Fibroblast of skin of left biceps (primary cell): ENCODE data around the gene APOC3.

ENCODE experiments used
- DNase-seq, 2 experiments: peaks; one replicate each; pipeline ENCODE4 v3.0.0-alpha.2; 2013; ENCODE audit warnings: low read depth in 2 of 2

The APOC3 gene

DNA sequence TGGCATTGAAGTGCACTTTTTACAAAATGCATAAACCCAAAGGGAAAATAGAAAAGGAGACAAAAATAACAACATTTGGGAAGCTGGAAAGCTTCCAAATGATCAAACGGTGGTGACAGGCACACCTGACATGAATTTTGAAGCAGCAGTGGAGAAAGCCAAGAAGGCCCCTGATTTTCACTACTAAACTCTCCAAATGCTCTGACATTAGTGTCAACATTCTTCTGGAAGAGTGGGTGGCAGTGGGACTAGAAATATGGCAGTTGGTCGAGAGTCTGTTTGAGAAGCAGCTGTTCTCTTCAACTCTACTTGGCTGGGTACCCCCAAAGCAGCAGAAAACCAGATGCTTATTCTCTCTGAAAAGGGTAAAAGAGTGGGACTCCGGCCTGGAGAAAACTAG lies 25.7 kb upstream of the APOC3 start:
- no peak for DNase-seq

DNA sequence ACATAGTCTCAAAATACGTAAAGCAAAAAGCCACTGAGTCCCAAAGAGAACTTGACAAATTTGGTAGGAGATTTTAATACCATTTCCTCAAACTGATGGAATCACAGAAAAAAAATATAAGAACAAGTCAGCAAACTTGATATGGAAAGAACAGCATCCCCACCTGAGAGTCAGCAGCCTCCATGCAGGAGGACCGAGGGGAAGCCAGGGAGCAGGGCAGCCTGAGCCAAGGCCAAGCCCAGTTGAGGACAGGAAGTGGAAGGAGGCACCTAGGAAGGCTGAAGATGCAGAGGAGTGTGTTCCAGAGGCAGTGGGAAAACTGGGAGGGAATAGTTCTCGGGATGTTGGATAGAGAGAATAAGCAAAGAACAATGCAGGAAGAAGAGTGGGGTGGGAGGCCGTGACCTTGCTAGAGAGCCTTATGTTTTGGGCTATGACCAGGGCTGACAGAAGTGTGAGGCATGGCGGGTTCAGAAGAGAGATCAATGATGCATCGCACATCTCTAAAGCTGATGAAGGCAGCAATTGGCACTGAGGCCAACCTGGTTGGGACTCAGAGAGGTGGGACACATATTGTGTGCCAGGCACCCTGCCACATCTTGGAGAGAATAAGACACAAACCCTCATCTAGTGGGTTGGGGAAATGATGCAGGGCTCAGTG lies 22.0 kb upstream of the APOC3 start:
- DNase-seq: no peak

DNA sequence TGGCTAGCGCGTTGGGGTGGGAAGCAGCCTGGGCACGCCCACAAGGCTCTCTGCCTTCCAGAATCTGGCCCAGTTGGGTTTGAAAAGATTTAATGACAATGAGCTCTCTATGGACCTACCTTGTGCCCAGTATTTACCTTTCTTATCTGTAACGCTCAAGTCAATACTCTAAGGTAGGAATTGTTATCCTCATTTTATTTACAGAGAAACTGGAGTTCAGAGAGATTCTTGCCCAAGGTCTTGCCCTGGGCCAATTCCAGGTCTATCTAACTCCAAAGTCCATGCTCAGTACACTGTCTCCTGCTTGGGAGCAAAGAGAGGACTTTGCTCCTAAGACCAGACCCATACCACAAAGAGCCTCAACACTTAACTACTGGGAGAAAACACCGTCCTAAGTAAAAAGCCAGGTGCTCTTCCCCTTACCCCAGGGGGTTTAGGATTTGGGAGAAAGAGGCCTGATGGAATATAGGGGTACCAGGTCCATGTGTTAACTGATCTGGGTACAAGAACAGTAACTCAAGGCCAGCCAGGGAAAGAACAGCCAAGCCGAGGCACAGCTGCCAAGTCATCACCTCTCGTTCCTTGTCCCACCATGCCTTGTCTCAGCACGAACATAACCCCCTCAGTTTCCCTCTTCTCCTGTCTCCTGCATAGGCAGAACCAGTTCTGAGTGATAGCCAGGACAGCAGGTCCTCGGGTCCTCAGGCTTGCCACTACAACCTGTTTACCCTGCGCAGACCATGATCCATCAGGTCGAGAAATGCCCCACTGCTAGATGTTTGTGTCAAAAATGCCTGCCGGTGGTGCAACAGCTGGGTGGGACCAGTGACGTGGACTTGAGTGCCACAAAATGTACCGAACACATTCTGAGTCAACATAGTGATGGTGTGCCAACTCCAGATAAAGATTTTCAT lies 21.2 kb upstream of the APOC3 start:
- no peak for DNase-seq

DNA sequence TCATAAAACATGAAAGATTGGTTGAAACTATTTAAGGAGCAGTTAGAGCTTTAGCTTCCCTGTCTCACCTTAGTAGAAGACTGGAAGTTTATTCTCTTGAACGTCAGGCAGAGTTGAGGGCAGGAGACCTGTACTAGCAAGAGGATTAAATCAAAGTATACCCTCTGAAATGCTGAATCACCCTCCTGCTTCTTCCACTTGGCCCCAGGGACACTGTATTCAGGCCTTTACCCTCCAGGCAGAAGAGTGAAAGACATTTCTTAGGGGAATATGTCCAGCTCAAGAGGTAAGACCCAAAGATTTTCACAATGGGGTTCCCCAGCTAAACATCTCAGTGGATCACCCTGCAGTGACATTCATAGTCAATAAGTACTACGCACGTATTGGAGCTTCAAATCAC lies 18.5 kb upstream of the APOC3 start:
- no peak for DNase-seq

DNA sequence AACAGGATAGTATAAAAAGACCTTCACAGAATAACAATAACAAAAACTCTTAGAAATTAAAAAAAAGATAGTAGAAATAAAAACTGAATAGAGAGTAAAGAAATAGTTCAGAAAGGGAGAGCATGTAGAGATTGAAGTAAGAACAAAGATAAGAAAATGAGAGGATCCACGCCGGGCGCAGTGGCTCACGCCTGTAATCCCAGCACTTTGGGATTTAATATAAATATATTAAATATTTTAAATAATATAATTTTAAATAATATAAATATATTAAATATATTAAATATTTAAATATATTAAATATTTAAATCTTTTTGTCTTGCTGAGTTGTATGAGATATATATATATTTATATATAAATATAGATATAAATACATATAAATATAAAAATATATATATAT lies 17.6 kb upstream of the APOC3 start:
- DNase-seq: no peak

DNA sequence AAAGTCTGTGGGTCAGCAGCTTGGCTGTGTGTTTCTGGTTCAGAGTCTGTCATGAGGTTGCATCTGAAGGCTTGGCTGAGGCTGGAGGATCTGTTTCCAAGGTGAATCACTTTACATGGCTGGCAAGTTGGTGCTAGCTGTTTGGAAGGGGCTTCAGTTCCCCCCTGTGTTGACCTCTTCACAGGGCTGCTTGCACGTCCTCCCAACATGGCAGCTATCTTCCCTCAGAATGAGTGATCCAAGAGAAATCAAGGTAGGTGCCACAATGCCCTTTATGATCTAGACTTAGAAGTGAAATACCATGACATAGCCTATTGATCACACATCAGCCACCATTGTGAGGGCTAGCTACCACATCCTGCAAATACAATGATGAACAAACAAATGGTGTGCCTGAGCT lies 16.5 kb upstream of the APOC3 start:
- DNase-seq: no peak

DNA sequence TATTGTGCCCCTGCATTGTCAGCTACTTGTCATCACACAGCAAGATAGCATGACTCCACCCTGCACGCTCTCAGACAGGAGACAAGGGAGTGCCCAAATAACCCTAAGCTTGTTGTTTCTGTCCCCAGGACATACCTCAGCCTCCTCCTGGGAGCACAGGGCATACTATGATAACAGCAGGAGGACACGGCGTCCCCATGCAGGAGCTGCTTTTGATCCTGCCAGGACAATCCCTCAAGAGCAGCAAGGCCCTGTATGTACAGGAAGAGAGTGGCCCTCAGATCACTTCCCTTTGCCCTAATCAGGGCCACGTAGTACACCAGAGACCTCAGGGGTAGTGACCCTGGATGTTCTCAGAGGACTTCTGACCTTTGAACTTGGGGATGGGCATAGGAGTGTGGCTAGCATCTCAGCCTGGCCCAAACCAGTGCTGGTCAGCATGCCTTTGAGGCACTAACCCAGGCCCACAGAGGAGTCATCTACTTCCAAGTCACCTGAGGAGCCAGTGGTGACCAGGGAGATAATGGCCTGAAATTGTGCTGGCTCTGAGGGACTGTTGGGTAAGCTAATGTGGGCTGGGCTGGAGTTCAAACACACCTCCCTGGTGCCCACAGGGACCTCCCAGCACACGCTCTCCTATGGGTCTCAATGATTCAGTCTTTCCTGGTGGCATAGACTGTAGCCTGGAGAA lies 15.8 kb upstream of the APOC3 start:
- no peak for DNase-seq

DNA sequence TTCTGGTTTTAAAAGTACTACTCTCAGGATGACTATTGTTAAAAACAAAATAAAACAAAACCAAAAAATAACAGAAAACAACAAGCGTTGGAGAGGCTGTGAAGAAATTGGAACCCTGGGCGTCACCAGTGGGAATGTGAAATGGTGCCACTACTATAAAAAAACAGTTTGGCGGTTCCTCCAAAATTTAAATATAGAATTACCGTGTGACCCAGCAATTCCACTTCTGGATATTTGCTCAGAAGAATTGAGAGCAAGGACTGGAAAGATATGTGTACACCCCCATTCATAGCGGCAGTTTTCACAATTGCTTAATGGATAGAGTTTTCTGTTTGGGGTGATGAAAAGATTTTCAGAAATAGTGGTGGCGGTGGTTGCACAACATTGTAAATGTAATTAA lies 15.2 kb upstream of the APOC3 start:
- no peak for DNase-seq

DNA sequence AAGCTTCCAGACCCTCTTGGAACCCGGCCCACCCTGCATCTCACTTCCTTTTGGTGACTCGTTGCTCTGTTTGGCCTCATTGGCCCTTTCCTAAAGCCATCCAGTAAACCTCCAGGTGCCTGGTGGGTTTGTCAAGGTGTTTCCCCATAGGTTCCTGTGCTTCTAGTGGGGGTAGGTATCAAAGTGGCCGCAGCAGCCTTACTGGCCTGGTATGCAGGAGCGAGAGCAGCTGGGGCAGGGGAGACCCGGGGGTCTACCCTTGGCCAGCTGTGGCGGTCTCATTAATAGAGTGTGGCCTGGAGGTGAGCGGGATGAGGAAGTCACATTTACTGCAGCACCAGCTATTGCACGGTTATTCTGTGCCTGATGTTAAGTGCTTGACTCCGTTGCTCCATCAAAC lies 10.7 kb upstream of the APOC3 start:
- no peak for DNase-seq

DNA sequence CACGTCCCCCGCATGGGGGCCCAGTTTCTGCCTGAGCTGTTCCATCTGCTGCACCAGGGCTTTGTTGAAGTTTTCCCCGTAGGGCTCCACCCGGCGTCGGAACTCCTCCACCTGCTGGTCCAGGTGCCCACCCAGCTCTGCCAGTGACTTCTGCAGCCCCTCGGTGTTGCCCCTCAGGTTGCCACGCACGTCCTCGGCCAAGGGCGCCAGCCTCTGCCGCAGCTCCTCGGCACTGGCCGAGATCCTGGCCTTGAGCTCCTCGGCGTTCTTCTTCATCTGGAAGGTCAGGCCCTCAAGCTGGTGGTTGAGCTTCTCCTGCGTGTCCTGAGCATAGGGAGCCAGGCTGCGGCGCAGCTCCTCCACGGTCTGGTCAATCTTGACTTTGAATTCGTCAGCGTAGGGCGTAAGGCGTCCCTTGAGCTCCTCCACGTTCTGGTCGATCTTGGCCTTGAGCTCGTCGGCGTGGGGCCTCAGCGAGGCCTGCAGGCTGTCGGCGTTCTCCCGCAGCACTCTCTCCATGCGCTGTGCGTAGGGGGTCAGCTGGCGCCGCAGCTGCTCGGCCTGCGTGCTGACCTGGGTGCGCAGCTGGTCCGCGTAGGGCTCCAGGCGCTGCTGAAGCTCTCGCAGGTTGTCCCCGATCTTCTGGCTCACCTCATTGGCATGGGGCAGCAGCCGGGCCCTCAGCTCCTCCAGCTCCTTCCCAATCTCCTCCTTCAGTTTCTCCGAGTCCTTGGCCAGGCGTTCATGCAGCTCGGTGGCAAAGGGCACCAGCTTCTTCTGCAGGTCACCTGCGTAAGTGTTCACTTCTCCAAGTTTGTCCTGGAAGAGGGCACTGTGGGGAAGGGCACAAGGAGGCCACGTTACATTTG lies 8.4 kb upstream of the APOC3 start:
- no peak for DNase-seq

DNA sequence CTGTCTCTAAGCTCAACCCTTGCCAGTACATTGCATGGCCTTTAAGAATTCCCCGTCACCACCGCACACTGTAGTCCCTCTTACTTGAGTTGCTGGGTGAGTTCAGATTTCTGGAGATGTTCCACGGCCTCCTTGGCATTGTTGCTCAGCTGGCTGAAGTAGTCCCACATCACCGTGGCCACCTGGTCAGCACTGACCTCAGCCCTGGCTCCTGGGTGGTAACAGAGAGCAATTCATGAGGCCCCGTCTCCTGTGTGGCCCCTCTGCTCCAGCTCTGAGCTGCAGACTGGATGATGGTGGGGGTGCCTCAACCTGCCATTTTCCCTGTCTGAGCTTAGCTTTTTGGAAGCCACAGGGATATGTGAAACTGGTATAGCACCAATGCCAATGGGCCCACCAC lies 7.1 kb upstream of the APOC3 start:
- DNase-seq: no peak

DNA sequence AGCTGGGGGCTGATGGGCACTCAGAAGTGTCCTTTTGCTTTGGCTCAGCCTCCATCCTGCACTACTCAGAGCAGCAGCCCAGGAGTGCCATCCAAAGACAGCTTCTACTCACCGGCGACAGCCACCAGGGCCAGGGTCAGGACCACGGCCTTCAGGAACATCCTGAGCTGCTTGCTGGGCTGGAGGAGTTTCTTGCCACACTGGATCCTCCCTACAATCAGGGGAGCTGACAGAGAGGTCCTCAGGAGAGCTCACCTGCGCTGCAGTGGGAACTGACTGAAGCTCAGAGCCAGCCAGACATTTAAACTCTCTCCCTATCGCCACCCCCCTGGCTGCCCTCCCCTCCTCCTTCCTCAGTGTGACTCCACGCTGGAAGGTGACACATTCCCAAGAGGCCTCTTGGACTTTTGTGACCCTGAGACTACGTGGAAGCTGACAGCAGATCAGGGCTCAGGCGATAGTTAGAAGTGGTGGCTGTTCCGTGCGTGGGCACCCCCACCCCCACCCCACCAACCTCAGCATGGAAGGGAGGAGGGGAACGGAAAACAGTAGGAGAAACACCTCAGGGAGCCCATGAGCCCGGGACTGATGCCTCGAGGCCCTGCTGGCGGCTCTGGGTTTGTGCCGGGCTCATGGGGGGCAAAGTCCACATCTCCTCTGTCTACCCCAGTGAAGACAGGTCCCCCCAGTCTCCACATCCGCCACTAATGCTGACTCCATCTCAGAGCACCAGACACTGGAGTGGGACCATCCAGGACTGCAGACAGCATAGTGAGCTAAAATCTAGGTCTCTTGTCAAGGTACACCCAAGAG lies 6.5 kb upstream of the APOC3 start, which contains the start of gene APOA4:
TSS of gene APOA4 (minus strand) at position 274 of the 813 bp plus-strand sequence. CDS start at position 161, 113 bp downstream.
- DNase-seq: no peak

DNA sequence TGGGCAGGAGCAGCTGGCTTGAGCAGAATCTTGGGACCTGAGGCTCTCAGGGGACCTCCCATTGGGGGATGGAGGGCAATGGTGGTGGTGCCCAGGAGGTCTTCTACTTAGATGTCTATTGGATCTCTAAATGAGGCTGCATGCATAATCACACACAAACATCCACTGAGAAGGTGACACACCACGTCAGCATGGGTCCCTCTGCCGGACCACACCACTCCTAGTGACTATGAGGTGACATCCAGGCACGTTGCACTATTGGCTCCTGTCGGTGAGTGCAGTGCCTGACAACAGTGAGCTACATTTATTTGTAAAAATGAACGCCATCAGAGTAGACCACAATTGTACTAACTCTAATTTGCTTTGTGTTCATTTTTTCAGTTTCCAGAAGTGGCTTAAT lies 4.3 kb upstream of the APOC3 start:
- no peak for DNase-seq

DNA sequence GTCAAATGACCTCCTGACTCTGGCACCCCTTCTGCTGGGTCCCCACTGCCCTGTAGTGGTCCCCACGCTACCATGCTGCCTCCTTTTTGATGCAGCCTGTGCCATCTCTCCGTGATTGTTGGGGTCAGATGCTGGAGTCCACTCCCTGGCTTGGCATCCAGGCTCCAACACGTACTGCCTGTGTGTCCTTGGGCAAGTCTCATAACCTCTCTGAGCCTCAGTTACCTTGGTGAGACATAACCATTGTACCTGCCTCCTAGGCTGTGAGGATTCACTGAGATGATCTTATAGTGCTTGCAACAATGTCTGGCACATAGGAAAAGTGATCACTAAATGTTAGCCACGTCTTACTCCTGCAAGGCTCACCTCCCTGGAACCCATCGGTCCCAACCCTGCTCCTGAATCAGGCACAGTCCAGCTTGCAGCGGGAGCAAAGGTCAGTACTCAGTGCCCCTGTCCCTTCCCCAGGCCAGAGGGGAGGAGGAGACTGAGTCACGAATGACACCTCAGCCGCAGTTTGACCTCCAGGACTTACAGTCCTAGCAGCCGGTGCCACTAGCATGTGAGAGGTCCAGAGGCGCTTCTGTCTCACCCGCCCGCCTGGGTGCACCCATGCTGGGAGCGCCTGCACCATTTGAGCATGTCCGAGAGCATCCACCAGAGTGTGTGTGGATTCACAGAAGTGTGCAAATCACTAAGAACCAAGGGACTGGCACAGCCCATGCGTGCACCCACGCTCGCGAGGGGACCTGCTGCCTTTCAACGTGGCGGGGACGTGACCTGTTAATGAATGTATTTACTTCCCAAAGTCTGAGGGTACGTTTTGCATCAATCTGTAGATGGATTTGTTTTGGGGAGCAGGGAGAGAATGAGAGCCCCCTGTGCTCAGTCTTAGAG lies 3.6 kb upstream of the APOC3 start:
- DNase-seq: no peak

DNA sequence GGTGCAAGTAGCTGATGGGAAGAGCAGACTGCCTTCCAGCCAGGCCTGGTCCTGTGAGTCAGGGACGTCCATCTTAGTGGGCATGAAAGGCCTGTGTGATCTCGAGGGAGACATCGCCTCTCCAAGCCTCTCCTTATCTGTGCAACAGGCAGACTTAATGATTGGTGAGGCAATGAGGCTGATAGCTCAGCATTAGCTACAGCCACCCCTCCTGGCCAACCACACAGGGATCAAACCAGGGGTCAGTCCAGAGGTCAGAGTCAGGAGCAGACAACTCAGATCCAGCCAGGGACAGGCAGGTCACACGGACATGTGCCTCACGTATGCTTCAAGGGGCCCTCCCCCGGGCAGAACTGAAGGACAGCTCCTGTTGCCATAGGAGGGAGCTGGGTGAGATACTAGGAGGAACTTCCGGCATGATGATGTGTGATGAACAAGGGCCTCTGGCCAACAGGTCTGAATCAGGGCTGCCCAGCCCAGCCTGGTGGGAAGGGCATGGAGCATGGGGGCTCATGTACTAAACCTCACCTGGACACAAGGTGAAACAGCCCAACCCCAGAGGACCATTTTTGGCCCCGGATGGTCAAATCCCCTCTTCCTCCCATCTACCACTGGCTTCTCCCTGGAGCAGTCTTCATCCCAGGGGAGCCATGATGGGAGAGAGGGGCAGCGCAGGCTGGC lies 2.8 kb upstream of the APOC3 start:
- no peak for DNase-seq

DNA sequence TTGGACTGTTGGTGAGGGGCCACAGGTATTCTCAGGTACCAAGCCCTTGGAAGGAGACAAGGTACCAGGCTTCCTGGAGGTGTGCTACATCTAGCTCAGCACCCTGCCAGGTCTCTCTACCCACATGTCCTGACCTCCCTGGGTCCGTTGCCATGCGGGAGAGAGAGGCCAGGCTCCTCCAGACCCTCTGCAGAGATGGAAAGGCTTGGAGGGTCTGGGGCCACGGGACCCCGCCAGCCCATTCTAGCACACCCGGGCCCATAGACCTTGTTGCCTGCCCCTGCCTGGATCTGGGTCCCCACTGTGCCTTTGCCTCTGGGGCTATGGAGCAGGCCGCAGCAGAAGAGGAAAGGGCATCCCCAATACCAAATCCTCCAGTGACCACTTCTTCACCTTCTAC lies 2.2 kb upstream of the APOC3 start:
- no peak for DNase-seq

DNA sequence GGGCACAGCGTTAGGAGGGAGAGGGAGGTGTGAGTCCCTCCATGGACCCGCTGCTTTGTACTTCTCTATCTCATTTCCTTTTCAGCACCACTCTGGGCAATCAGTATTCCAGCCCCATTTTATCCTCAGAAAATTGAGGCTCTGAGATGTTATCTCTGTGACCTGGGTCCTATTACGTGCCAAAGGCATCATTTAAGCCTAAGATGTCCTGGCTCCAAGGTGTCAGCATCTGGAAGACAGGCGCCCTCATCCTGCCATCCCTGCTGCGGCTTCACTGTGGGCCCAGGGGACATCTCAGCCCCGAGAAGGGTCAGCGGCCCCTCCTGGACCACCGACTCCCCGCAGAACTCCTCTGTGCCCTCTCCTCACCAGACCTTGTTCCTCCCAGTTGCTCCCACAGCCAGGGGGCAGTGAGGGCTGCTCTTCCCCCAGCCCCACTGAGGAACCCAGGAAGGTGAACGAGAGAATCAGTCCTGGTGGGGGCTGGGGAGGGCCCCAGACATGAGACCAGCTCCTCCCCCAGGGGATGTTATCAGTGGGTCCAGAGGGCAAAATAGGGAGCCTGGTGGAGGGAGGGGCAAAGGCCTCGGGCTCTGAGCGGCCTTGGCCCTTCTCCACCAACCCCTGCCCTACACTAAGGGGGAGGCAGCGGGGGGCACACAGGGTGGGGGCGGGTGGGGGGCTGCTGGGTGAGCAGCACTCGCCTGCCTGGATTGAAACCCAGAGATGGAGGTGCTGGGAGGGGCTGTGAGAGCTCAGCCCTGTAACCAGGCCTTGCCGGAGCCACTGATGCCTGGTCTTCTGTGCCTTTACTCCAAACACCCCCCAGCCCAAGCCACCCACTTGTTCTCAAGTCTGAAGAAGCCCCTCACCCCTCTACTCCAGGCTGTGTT lies 829 bp upstream of the APOC3 start:
- DNase-seq: no peak
